ENCODE measurements around the gene OR6C6.

Gene OR6C6

GRCh38 chr12:55250944-55251343, 45.4 kb downstream of the OR6C6 start:
- TF ChIP-seq, protein P1, sequence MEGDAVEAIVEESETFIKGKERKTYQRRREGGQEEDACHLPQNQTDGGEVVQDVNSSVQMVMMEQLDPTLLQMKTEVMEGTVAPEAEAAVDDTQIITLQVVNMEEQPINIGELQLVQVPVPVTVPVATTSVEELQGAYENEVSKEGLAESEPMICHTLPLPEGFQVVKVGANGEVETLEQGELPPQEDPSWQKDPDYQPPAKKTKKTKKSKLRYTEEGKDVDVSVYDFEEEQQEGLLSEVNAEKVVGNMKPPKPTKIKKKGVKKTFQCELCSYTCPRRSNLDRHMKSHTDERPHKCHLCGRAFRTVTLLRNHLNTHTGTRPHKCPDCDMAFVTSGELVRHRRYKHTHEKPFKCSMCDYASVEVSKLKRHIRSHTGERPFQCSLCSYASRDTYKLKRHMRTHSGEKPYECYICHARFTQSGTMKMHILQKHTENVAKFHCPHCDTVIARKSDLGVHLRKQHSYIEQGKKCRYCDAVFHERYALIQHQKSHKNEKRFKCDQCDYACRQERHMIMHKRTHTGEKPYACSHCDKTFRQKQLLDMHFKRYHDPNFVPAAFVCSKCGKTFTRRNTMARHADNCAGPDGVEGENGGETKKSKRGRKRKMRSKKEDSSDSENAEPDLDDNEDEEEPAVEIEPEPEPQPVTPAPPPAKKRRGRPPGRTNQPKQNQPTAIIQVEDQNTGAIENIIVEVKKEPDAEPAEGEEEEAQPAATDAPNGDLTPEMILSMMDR (IDR thresholded peaks at IDR 0.05; ENCODE audit: insufficient read depth, low read length), result no peak
- no peak for TF ChIP-seq GABPA (IDR thresholded peaks at IDR 0.05; ENCODE audit: low read depth)
- no peak for TF ChIP-seq SPI1 (IDR thresholded peaks at IDR 0.05; ENCODE audit: borderline replicate concordance, low read depth)
- TF ChIP-seq, protein P2, sequence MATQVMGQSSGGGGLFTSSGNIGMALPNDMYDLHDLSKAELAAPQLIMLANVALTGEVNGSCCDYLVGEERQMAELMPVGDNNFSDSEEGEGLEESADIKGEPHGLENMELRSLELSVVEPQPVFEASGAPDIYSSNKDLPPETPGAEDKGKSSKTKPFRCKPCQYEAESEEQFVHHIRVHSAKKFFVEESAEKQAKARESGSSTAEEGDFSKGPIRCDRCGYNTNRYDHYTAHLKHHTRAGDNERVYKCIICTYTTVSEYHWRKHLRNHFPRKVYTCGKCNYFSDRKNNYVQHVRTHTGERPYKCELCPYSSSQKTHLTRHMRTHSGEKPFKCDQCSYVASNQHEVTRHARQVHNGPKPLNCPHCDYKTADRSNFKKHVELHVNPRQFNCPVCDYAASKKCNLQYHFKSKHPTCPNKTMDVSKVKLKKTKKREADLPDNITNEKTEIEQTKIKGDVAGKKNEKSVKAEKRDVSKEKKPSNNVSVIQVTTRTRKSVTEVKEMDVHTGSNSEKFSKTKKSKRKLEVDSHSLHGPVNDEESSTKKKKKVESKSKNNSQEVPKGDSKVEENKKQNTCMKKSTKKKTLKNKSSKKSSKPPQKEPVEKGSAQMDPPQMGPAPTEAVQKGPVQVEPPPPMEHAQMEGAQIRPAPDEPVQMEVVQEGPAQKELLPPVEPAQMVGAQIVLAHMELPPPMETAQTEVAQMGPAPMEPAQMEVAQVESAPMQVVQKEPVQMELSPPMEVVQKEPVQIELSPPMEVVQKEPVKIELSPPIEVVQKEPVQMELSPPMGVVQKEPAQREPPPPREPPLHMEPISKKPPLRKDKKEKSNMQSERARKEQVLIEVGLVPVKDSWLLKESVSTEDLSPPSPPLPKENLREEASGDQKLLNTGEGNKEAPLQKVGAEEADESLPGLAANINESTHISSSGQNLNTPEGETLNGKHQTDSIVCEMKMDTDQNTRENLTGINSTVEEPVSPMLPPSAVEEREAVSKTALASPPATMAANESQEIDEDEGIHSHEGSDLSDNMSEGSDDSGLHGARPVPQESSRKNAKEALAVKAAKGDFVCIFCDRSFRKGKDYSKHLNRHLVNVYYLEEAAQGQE (IDR thresholded peaks at IDR 0.05; ENCODE audit: insufficient replicate concordance, low read depth), result no peak
- no peak for TF ChIP-seq POLR2AphosphoS5 (IDR thresholded peaks at IDR 0.05; ENCODE audit: low read depth)
- Histone ChIP-seq H3K4me3 (replicated peaks; ENCODE audit: insufficient read depth, low read length) (no peak overlapping the region), H3K27me3 (ENCODE audit: insufficient read depth, poor library complexity, severe bottlenecking) (peaks cover 18% of the 10 kb centered on the region), H3K27ac (replicated peaks) (no peak overlapping the region)
- DNase-seq (ENCODE audit: low read depth in 1 of 2, low spot score in 1 of 2), result no peak

DNA sequence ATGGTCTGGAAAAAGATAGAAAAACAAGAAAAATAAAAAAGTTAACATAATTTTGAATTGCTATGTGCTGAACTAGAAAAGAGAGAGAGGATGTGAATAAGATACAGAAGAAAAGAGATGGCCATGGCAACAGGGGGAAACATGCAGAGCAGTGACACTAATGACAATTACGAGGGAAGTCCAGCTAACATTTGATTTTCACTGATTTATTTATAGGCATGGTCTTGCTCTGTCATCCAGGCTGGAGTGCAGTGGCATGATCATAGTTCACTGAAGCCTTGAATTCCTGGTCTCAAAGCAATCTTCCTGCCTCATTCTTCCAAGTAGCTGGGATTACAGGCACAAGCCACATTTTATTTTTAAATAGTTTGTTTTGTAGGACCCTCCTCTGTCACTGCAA, 50.2 kb downstream of the OR6C6 start:
- no peak for DNase-seq (ENCODE audit: low read depth in 1 of 2, low spot score in 1 of 2)
- Histone ChIP-seq H3K4me3 (replicated peaks; ENCODE audit: insufficient read depth, low read length) (no peak overlapping the region), H3K27ac (replicated peaks) (no peak overlapping the region), H3K27me3 (ENCODE audit: insufficient read depth, poor library complexity, severe bottlenecking) (peaks cover 15% of the 10 kb centered on the region)
- TF ChIP-seq SPI1 (IDR thresholded peaks at IDR 0.05; ENCODE audit: borderline replicate concordance, low read depth), result no peak
- TF ChIP-seq, protein P1 (IDR thresholded peaks at IDR 0.05; ENCODE audit: insufficient read depth, low read length), result no peak
- no peak for TF ChIP-seq POLR2AphosphoS5 (IDR thresholded peaks at IDR 0.05; ENCODE audit: low read depth)
- TF ChIP-seq GABPA (IDR thresholded peaks at IDR 0.05; ENCODE audit: low read depth), result no peak
- TF ChIP-seq, protein P2 (IDR thresholded peaks at IDR 0.05; ENCODE audit: insufficient replicate concordance, low read depth), result no peak

- TF ChIP-seq GABPA (IDR thresholded peaks at IDR 0.05; ENCODE audit: low read depth) (no peak), SPI1 (IDR thresholded peaks at IDR 0.05; ENCODE audit: borderline replicate concordance, low read depth) (no peak), POLR2AphosphoS5 (IDR thresholded peaks at IDR 0.05; ENCODE audit: low read depth) (no peak)
- TF ChIP-seq, protein P1 (IDR thresholded peaks at IDR 0.05; ENCODE audit: insufficient read depth, low read length), result no peak
- TF ChIP-seq, protein P2 (IDR thresholded peaks at IDR 0.05; ENCODE audit: insufficient replicate concordance, low read depth), result no peak
- H3K27ac ChIP-seq (replicated peaks), result no peak within 1 kb of the TSS
- no peak within 1 kb of the TSS for H3K4me3 ChIP-seq (replicated peaks; ENCODE audit: insufficient read depth, low read length)
- H3K27me3 ChIP-seq (ENCODE audit: insufficient read depth, poor library complexity, severe bottlenecking), result peaks cover 15% of the 10 kb centered on the region
- DNase-seq (ENCODE audit: low read depth in 1 of 2, low spot score in 1 of 2), result no peak
Measured at GRCh38 chr12:55244309-55244708, 52.1 kb downstream of the OR6C6 start, which contains the start of gene OR6C74. OR6C74 (plus strand) TSS chr12:55244609; CDS start chr12:55247288, 2,679 bp downstream.
